CD8-positive, alpha-beta memory T cell (primary cell): Measurements from ENCODE around the gene ZBTB16. TPM values are rescaled to one million over a fixed set of nuclear protein-coding genes. Genes with fewer than 3 reads are reported as not detected.

Experiments used
- CTCF ChIA-PET: fragments of 350-600 bp; sonication (Branson Sonifier 250); formaldehyde crosslinking; loops from one replicate; lab custom pipeline; 2021; ENCODE audit warnings: antibody characterized with exemption; lab: Charles Lee
- POLR2A ChIA-PET: fragments of 350-600 bp; sonication (Branson Sonifier 250); formaldehyde crosslinking; loops from one replicate; lab custom pipeline; 2021; ENCODE audit warnings: antibody characterized with exemption; lab: Charles Lee
- DNase-seq, 5 donors: peaks; one replicate each; pipeline versions ENCODE4 v3.0.0 to v3.0.0-alpha.2; 2020 to 2022; ENCODE audit warnings: mixed read lengths in 1 of 5
- H3K27ac ChIP-seq: one replicate; pipeline ENCODE4 v1.7.0; 2013; ENCODE audit warnings: low read depth, mild to moderate bottlenecking, low read length, moderate library complexity
- H3K27me3 ChIP-seq: 2 replicates; pipeline ENCODE4 v1.7.0; 2013; ENCODE audit warnings: low read length, mild to moderate bottlenecking; ENCODE audit not compliant: insufficient read depth, poor library complexity, severe bottlenecking
- H3K36me3 ChIP-seq: 2 replicates; pipeline ENCODE4 v1.7.0; 2013; ENCODE audit warnings: mild to moderate bottlenecking, low read length, moderate library complexity; ENCODE audit not compliant: insufficient read depth
- H3K4me1 ChIP-seq: 2 replicates; pipeline ENCODE4 v1.7.0; 2013; ENCODE audit warnings: mild to moderate bottlenecking, low read length, moderate library complexity; ENCODE audit not compliant: insufficient read depth
- H3K4me3 ChIP-seq: 2 replicates; pipeline ENCODE4 v1.7.0; 2013; ENCODE audit warnings: mild to moderate bottlenecking, low read length
- H3K9me3 ChIP-seq: 2 replicates; pipeline ENCODE4 v1.7.0; 2013; ENCODE audit warnings: mild to moderate bottlenecking, low read length
- H3K27ac Mint-ChIP-seq, 8 donors: one replicate each; pipeline ENCODE4 v1.8.0; 2020 to 2021; ENCODE audit warnings: mixed read lengths in 8 of 8, mild to moderate bottlenecking in 6 of 8, inconsistent platforms in 3 of 8, moderate library complexity in 3 of 8
- H3K27me3 Mint-ChIP-seq, 2 donors: one replicate each; pipeline ENCODE4 v1.8.0; 2020 to 2021; ENCODE audit warnings: mixed read lengths in 2 of 2, mild to moderate bottlenecking in 1 of 2, moderate library complexity in 1 of 2
- H3K36me3 Mint-ChIP-seq, 3 donors: one replicate each; pipeline ENCODE4 v1.8.0; 2020 to 2021; ENCODE audit warnings: mixed read lengths in 3 of 3, inconsistent platforms in 1 of 3, mild to moderate bottlenecking in 1 of 3
- H3K4me1 Mint-ChIP-seq, 3 donors: one replicate each; pipeline ENCODE4 v1.8.0; 2020 to 2021; ENCODE audit warnings: mixed read lengths in 3 of 3, inconsistent platforms in 1 of 3, mild to moderate bottlenecking in 1 of 3
- H3K4me3 Mint-ChIP-seq, 7 donors: one replicate each; pipeline ENCODE4 v1.8.0; 2020 to 2021; ENCODE audit warnings: mixed read lengths in 7 of 7, mild to moderate bottlenecking in 6 of 7, moderate library complexity in 4 of 7, inconsistent platforms in 2 of 7
- H3K9me3 Mint-ChIP-seq, 5 donors: one replicate each; pipeline ENCODE4 v1.8.0; 2020 to 2022; ENCODE audit warnings: mixed read lengths in 5 of 5, mild to moderate bottlenecking in 3 of 5, moderate library complexity in 2 of 5, inconsistent platforms in 1 of 5
- polyA plus RNA-seq: library from polyadenylated mRNA; unstranded; fragments of 300-500 nt; fragmentation: Illumina TruSeq; gene quantifications from one replicate; pipeline ENCODE4 v1.2.3, GENCODE V29; 2021
- total RNA-seq, 2 experiments: library from RNA; stranded (reverse); gene quantifications; one replicate each; pipeline ENCODE4 v1.2.3, GENCODE V29; 2021

Gene ZBTB16
- total and polyA plus RNA-seq, 3 experiments from 2014 or later, result 2.1 to 71.9 (median 2.2) TPM

- no peak overlapping the region for H3K4me3 ChIP-seq
- peaks cover 6 to 7% of the 10 kb centered on the region in 2 donors for H3K27me3 Mint-ChIP-seq
- H3K4me1 Mint-ChIP-seq, result peaks cover 5 to 53% (median 45%) of the 10 kb centered on the region in 3 donors
- peaks cover 0 to 1% (median 0%) of the 10 kb centered on the region in 3 donors for H3K36me3 Mint-ChIP-seq
- H3K27ac Mint-ChIP-seq, result peak overlapping the region in 4 of 8 donors; percentile 59 to 91 (median 84)
- CTCF ChIA-PET, result no interaction called here
- H3K36me3 ChIP-seq, result no peaks in the 10 kb centered on the region
- H3K27me3 ChIP-seq, result no peaks in the 10 kb centered on the region
- H3K9me3 Mint-ChIP-seq, result no peaks in the 10 kb centered on the region
- H3K4me3 Mint-ChIP-seq, result peak overlapping the region in 1 of 7 donors; percentile 58
- no peaks in the 10 kb centered on the region for H3K9me3 ChIP-seq
- no peak for DNase-seq
- POLR2A ChIA-PET, result no interaction called here
- H3K27ac ChIP-seq, result no peak overlapping the region
- H3K4me1 ChIP-seq, result no peaks in the 10 kb centered on the region
Observed at GRCh38 chr11:114122686-114123085, 63.2 kb downstream of the ZBTB16 start.

DNA sequence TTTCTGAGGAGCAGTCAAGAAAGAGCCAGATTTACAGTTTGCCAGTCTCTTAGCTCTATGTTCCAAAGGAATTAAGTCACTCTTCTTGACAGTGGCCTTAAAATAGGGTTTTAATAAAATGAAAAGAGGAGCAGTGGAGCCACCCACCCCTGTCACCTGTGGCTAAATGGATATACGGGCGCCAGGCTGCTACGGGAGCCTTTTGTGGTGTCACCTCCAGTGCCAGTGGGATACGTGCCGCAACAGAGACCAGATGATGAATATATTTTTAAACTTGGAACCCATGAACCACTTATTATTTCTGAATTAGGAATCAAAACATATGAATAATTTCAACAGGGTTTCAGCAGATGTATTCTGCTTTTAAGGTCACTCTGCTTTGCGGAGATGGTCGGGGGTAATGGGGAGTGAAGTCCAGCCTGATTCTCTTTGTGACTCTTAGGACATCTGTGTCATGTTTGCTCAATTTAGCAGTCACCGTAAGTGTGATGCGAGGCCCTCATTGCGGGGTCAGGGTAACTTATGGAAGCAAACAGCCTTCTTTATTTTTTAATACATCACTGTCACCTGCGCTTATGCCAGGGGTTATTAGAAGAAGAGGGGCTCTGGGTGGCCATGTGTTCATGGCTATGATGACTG is 64.3 kb downstream of the ZBTB16 start:
- ChIA-PET CTCF (no interaction called here), POLR2A (no interaction called here)
- Mint-ChIP-seq H3K9me3 (no peaks in the 10 kb centered on the region), H3K27me3 (peaks cover 0 to 7% of the 10 kb centered on the region in 2 donors), H3K4me3 (no peak overlapping the region), H3K4me1 (peaks cover 5 to 48% (median 44%) of the 10 kb centered on the region in 3 donors), H3K27ac (peak overlapping the region in 5 of 8 donors; percentile 38 to 88 (median 65)), H3K36me3 (peaks cover 0 to 1% (median 0%) of the 10 kb centered on the region in 3 donors)
- Histone ChIP-seq H3K36me3 (no peaks in the 10 kb centered on the region), H3K27ac (no peak overlapping the region), H3K9me3 (no peaks in the 10 kb centered on the region), H3K27me3 (no peaks in the 10 kb centered on the region), H3K4me3 (no peak overlapping the region), H3K4me1 (no peaks in the 10 kb centered on the region)
- no peak for DNase-seq

- Histone ChIP-seq H3K4me1 (no peaks in the 10 kb centered on the region), H3K27ac (no peak overlapping the region), H3K9me3 (no peaks in the 10 kb centered on the region), H3K4me3 (no peak overlapping the region), H3K27me3 (no peaks in the 10 kb centered on the region), H3K36me3 (no peaks in the 10 kb centered on the region)
- peaks cover 0 to 5% of the 10 kb centered on the region in 2 donors for H3K27me3 Mint-ChIP-seq
- H3K36me3 Mint-ChIP-seq, result peaks cover 0 to 2% (median 0%) of the 10 kb centered on the region in 3 donors
- ChIA-PET CTCF (no interaction called here), POLR2A (no interaction called here)
- H3K9me3 Mint-ChIP-seq, result no peaks in the 10 kb centered on the region
- H3K4me1 Mint-ChIP-seq, result peaks cover 5 to 49% (median 46%) of the 10 kb centered on the region in 3 donors
- DNase-seq, result no peak
- H3K27ac Mint-ChIP-seq, result peak overlapping the region in 5 of 8 donors; percentile 38 to 88 (median 64)
- H3K4me3 Mint-ChIP-seq, result peak overlapping the region in 1 of 7 donors; percentile 25
Observed at GRCh38 chr11:114124601-114125144, 65.2 kb downstream of the ZBTB16 start.

DNA sequence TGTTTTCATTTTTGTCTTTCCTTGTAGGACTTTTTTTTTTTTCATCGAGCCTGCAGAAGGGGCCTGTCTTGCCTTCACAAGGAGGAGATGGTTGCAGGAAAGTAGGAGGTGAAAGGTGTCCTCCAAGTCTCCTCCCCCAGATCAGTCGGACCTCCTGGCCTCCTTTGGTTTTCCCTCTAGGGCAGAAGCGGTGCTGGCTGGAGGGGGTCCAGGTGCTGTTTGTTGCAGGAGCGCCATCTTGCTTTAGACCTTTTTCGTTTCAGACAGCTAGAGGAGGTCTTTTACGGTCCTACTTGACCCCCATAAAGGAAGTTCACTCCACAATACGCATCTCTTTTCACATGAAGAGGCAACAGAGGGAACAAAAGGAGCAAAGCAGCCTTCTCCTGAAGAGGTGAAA is 66.0 kb downstream of the ZBTB16 start:
- Histone ChIP-seq H3K4me3 (no peak overlapping the region), H3K9me3 (no peaks in the 10 kb centered on the region), H3K4me1 (no peaks in the 10 kb centered on the region), H3K27me3 (no peaks in the 10 kb centered on the region), H3K36me3 (no peaks in the 10 kb centered on the region), H3K27ac (no peak overlapping the region)
- ChIA-PET POLR2A (no interaction called here), CTCF (no interaction called here)
- Mint-ChIP-seq H3K9me3 (no peaks in the 10 kb centered on the region), H3K4me1 (peaks cover 5 to 54% (median 47%) of the 10 kb centered on the region in 3 donors), H3K4me3 (peak overlapping the region in 2 of 7 donors; percentile 2 to 43), H3K36me3 (peaks cover 0 to 2% (median 0%) of the 10 kb centered on the region in 3 donors), H3K27ac (peak overlapping the region in 6 of 8 donors; percentile 64 to 89 (median 84)), H3K27me3 (peaks cover 0 to 5% of the 10 kb centered on the region in 2 donors)
- DNase-seq, result no peak

DNA sequence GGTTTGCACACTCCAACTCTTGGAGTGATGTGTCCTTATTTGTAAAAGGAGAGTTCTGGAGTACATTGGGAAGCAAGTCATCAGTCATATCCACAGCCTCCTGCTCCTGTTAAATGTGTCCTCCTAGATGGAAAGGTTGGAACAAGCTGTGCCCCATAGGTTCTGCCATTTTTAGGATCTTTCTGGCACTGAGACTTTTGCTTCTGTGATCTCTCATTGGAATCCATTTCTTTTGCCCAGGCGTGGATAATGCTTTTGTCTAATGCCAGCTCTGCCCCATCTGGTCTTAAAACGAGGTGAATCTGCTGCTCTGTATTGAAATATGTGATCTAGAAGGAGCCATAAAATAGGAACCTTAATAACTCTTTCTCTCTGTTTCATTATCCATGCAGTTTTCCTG is 66.4 kb downstream of the ZBTB16 start:
- ChIA-PET CTCF (interaction anchor here (1.0 kb wide), 1 partner anchor 9 kb away, joined by 3 read pairs; no protein-coding TSS in a partner anchor), POLR2A (no interaction called here)
- no peaks in the 10 kb centered on the region for H3K9me3 Mint-ChIP-seq
- Histone ChIP-seq H3K4me3 (no peak overlapping the region), H3K27ac (no peak overlapping the region), H3K27me3 (no peaks in the 10 kb centered on the region), H3K9me3 (no peaks in the 10 kb centered on the region), H3K36me3 (no peaks in the 10 kb centered on the region), H3K4me1 (peaks cover 3% of the 10 kb centered on the region)
- no peak for DNase-seq
- H3K27me3 Mint-ChIP-seq, result peaks cover 0 to 5% of the 10 kb centered on the region in 2 donors
- peak overlapping the region in 1 of 7 donors; percentile 48 for H3K4me3 Mint-ChIP-seq
- H3K4me1 Mint-ChIP-seq, result peaks cover 8 to 53% (median 47%) of the 10 kb centered on the region in 3 donors
- H3K36me3 Mint-ChIP-seq, result peaks cover 0 to 2% (median 0%) of the 10 kb centered on the region in 3 donors
- peak overlapping the region in 4 of 8 donors; percentile 50 to 89 (median 70) for H3K27ac Mint-ChIP-seq

- ChIA-PET POLR2A (no interaction called here), CTCF (no interaction called here)
- Mint-ChIP-seq H3K4me1 (peaks cover 14 to 47% (median 47%) of the 10 kb centered on the region in 3 donors), H3K9me3 (no peaks in the 10 kb centered on the region), H3K27me3 (peaks cover 0 to 3% of the 10 kb centered on the region in 2 donors), H3K36me3 (peaks cover 0 to 2% (median 0%) of the 10 kb centered on the region in 3 donors), H3K4me3 (peak overlapping the region in 1 of 7 donors; percentile 81), H3K27ac (peak overlapping the region in 6 of 8 donors; percentile 31 to 94 (median 76))
- no peaks in the 10 kb centered on the region for H3K9me3 ChIP-seq
- no peak overlapping the region for H3K27ac ChIP-seq
- no peaks in the 10 kb centered on the region for H3K36me3 ChIP-seq
- no peak for DNase-seq
- H3K4me3 ChIP-seq, result no peak overlapping the region
- no peaks in the 10 kb centered on the region for H3K27me3 ChIP-seq
- peaks cover 15% of the 10 kb centered on the region for H3K4me1 ChIP-seq
Observed at GRCh38 chr11:114128399-114128798, 68.9 kb downstream of the ZBTB16 start.

DNA sequence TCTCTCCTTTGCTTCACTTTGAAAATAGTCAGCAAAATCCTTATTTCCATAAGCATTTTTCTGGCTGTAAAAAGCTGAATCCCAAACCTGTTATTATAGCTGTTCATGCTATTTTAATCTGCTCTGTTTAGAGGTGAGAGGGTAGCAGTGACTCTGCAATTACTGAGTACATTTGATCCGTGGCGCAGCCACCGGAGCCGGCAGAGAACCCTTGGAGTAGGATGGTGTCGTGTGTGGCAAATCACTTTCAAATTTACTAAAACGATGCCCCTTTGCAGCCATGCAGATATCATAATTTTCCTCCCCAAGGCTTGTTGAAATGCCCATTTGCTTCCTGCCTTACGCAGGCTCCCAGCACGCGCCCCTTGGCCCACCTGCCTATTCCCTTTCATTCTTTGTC is 69.6 kb downstream of the ZBTB16 start:
- H3K4me1 Mint-ChIP-seq, result peaks cover 14 to 52% (median 51%) of the 10 kb centered on the region in 3 donors
- no peak overlapping the region for H3K27ac ChIP-seq
- H3K27me3 Mint-ChIP-seq, result peaks cover 0 to 3% of the 10 kb centered on the region in 2 donors
- H3K36me3 Mint-ChIP-seq, result peaks cover 0 to 2% (median 0%) of the 10 kb centered on the region in 3 donors
- H3K9me3 Mint-ChIP-seq, result no peaks in the 10 kb centered on the region
- CTCF ChIA-PET, result no interaction called here
- H3K27me3 ChIP-seq, result no peaks in the 10 kb centered on the region
- peak overlapping the region in 4 of 7 donors; percentile 42 to 81 (median 64) for H3K4me3 Mint-ChIP-seq
- no peak overlapping the region for H3K4me3 ChIP-seq
- POLR2A ChIA-PET, result no interaction called here
- H3K36me3 ChIP-seq, result no peaks in the 10 kb centered on the region
- no peaks in the 10 kb centered on the region for H3K9me3 ChIP-seq
- peak overlapping the region in 6 of 8 donors; percentile 8 to 94 (median 80) for H3K27ac Mint-ChIP-seq
- DNase-seq, result no peak
- H3K4me1 ChIP-seq, result peaks cover 15% of the 10 kb centered on the region

DNA sequence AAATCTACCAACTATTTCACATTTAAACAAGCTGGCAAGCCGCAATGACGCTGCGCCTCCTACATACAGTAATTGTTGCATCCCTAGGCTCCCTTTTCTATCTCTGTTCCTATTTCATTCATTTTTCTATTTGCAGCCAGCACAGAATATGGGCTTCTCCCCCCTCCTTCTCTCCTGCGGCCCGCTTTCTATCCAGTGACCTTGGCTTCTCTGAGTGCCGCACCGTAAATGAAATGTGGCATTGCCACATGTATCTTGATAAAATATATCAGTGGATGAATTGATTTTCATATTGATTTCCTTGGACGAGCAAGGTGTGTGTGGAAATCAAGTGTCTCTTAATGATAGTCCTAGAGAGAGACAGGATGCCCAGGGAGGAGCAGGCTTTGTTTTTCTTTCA is 70.2 kb downstream of the ZBTB16 start:
- Mint-ChIP-seq H3K4me1 (peaks cover 14 to 57% (median 56%) of the 10 kb centered on the region in 3 donors), H3K9me3 (no peaks in the 10 kb centered on the region), H3K27ac (peak overlapping the region in 6 of 8 donors; percentile 73 to 94 (median 82)), H3K4me3 (peak overlapping the region in 5 of 7 donors; percentile 3 to 81 (median 67)), H3K27me3 (peaks cover 0 to 3% of the 10 kb centered on the region in 2 donors), H3K36me3 (peaks cover 0 to 2% (median 0%) of the 10 kb centered on the region in 3 donors)
- H3K27ac ChIP-seq, result no peak overlapping the region
- DNase-seq, result no peak
- H3K4me3 ChIP-seq, result no peak overlapping the region
- ChIA-PET CTCF (no interaction called here), POLR2A (no interaction called here)
- no peaks in the 10 kb centered on the region for H3K36me3 ChIP-seq
- H3K27me3 ChIP-seq, result no peaks in the 10 kb centered on the region
- H3K9me3 ChIP-seq, result no peaks in the 10 kb centered on the region
- peaks cover 15% of the 10 kb centered on the region for H3K4me1 ChIP-seq
